GM12878 (cell line): ENCODE results near the gene EBLN2. TPM values are rescaled to one million over a fixed set of nuclear protein-coding genes. Genes with fewer than 3 reads are reported as not detected.
A peak's percentile ranks its signal among the peaks of the same experiment; 100 is the strongest.

Experiments used
- ATAC-seq: fragments of 200-7000 bp; cut with Tn5 transposase; 3 replicates; pipeline ENCODE4 v1.9.1; 2020; ENCODE audit warnings: mild to moderate bottlenecking, moderate library complexity
- BruUV-seq: library from RNA; stranded (reverse); fragments of 400-500 nt; replicated peaks from 2 replicates; lab custom pipeline; 2021; lab: Mats Ljungman, UMichigan
- CTCF ChIA-PET: fragments of 300-600 bp; sonication (Branson Sonifier 250); formaldehyde crosslinking; extraction: SDS; loops from one replicate; lab custom pipeline; 2021; ENCODE audit warnings: inconsistent platforms; lab: Yijun Ruan, JAX
- POLR2A ChIA-PET: fragments of 350-600 bp; formaldehyde crosslinking; extraction: SDS; loops from one replicate; lab custom pipeline; 2021; ENCODE audit warnings: inconsistent platforms; lab: Charles Lee
- RAD21 ChIA-PET: fragments of 300-600 bp; sonication (Branson Sonifier 250); formaldehyde crosslinking; loops from one replicate; lab custom pipeline; 2023; ENCODE audit warnings: antibody characterized with exemption; ENCODE audit not compliant: unreplicated experiment; lab: Charles Lee
- SMC1A ChIA-PET: fragments of 300-600 bp; sonication (Branson Sonifier 250); formaldehyde crosslinking; loops from one replicate; lab custom pipeline; 2023; ENCODE audit not compliant: unreplicated experiment, uncharacterized antibody; lab: Charles Lee
- DNase-seq: peaks from one replicate; pipeline ENCODE4 v3.0.0-alpha.2; 2011; ENCODE audit warnings: low read depth, low spot score
- FAIRE-seq: peaks from 3 replicates; lab custom pipeline; 2011; peaks lifted over from hg19 to GRCh38; lab: Jason Lieb, UNC
- H2AFZ ChIP-seq: 2 replicates; pipeline ENCODE4 v1.6.0; 2011; ENCODE audit warnings: low read depth, low read length, control low read depth; ENCODE audit not compliant: control insufficient read depth
- H3K27ac ChIP-seq: 2 replicates; pipeline ENCODE4 v1.5.1; 2011; ENCODE audit warnings: control low read depth; ENCODE audit not compliant: control insufficient read depth, insufficient read depth
- H3K27me3 ChIP-seq, 2 experiments: replicated peaks in 1 of 2; 2 replicates each; pipeline versions ENCODE4 v1.6.0 to v1.6.1; 2011; ENCODE audit warnings: low read length in 1 of 2; ENCODE audit not compliant: control insufficient read depth in 2 of 2, insufficient read depth in 2 of 2
- H3K36me3 ChIP-seq, 2 experiments: 2 replicates each; pipeline ENCODE4 v1.5.1; 2011; ENCODE audit warnings: low read length in 1 of 2; ENCODE audit not compliant: control insufficient read depth in 2 of 2, insufficient read depth in 2 of 2
- H3K4me1 ChIP-seq: 2 replicates; pipeline ENCODE4 v1.6.1; 2011; ENCODE audit warnings: mild to moderate bottlenecking, low read length, moderate library complexity, mixed read lengths; ENCODE audit not compliant: control insufficient read depth, insufficient read depth
- H3K4me2 ChIP-seq: 2 replicates; pipeline ENCODE4 v1.6.0; 2011; ENCODE audit warnings: control low read depth; ENCODE audit not compliant: control insufficient read depth, insufficient read depth
- H3K4me3 ChIP-seq: fragments of 200-600 bp; sonication (generic); 2 replicates; pipeline ENCODE4 v1.5.1; 2016
- H3K79me2 ChIP-seq: 2 replicates; pipeline ENCODE4 v1.6.0; 2011; ENCODE audit warnings: low read length; ENCODE audit not compliant: control insufficient read depth, insufficient read depth
- H3K9ac ChIP-seq: 2 replicates; pipeline ENCODE4 v1.8.0; 2011; ENCODE audit warnings: low read length, control low read depth, mixed read lengths; ENCODE audit not compliant: control insufficient read depth, insufficient read depth
- H3K9me3 ChIP-seq: replicated peaks from 3 replicates; pipeline ENCODE4 v1.5.1; 2011; ENCODE audit warnings: mild to moderate bottlenecking, low read length; ENCODE audit not compliant: control insufficient read depth, insufficient read depth
- H4K20me1 ChIP-seq: 2 replicates; pipeline ENCODE4 v1.6.0; 2011; ENCODE audit not compliant: control insufficient read depth, insufficient read depth
- CBX5 ChIP-seq: sonication (generic); IDR thresholded peaks from 2 replicates; pipeline ENCODE4 v1.6.1; 2016; ENCODE audit warnings: low read depth, moderate library complexity, mild to moderate bottlenecking, inconsistent platforms
- CEBPZ ChIP-seq: fragments of 150-350 bp; IDR thresholded peaks from 2 replicates; pipeline ENCODE4 v1.6.1; 2016; ENCODE audit warnings: low read depth, low read length
- CUX1 ChIP-seq: IDR thresholded peaks from 2 replicates; pipeline ENCODE4 v1.6.1; 2012; ENCODE audit warnings: improper control_type of control experiment, low read depth, low read length; ENCODE audit not compliant: insufficient replicate concordance
- DPF2 ChIP-seq: fragments of 450-650 bp; IDR thresholded peaks from 2 replicates; pipeline ENCODE4 v1.6.1; 2017; ENCODE audit warnings: mild to moderate bottlenecking
- FOXM1 ChIP-seq: IDR thresholded peaks from 2 replicates; pipeline ENCODE4 v1.6.1; 2012; ENCODE audit warnings: low read depth, mild to moderate bottlenecking, inconsistent platforms, low read length, moderate library complexity
- HDAC6 ChIP-seq: fragments of 200-600 bp; sonication (generic); IDR thresholded peaks from one replicate; pipeline ENCODE4 v1.8.0; 2017; ENCODE audit warnings: antibody characterized with exemption; ENCODE audit not compliant: unreplicated experiment
- JUND ChIP-seq: IDR thresholded peaks from 2 replicates; pipeline ENCODE4 v1.6.1; 2012; ENCODE audit warnings: low read depth, mild to moderate bottlenecking, low read length, improper control_type of control experiment, moderate library complexity
- KAT2A ChIP-seq: conservative IDR thresholded peaks from 2 replicates; pipeline ENCODE4 v1.6.1; 2011; ENCODE audit warnings: low read depth, low read length; ENCODE audit not compliant: control insufficient read depth
- MYC ChIP-seq: IDR thresholded peaks from 2 replicates; pipeline ENCODE4 v1.6.1; 2011; ENCODE audit warnings: mild to moderate bottlenecking, low read length, moderate library complexity, inconsistent platforms; ENCODE audit not compliant: insufficient read depth, insufficient replicate concordance, insufficient read length, severe bottlenecking
- PAX5 ChIP-seq: IDR thresholded peaks from 2 replicates; pipeline ENCODE4 v1.6.1; 2011; ENCODE audit warnings: low read depth, low read length, borderline replicate concordance
- POLR2A ChIP-seq: IDR thresholded peaks from 2 replicates; pipeline ENCODE4 v1.6.1; 2011; ENCODE audit warnings: low read depth, mild to moderate bottlenecking, low read length
- POLR2AphosphoS5 ChIP-seq: IDR thresholded peaks from 2 replicates; pipeline ENCODE4 v1.6.1; 2011; ENCODE audit warnings: mild to moderate bottlenecking, low read length, inconsistent platforms
- RAD21 ChIP-seq: IDR thresholded peaks from 2 replicates; pipeline ENCODE4 v1.6.1; 2011; ENCODE audit warnings: mild to moderate bottlenecking, low read depth, low read length, moderate library complexity; ENCODE audit not compliant: insufficient read depth
- RFX5 ChIP-seq: IDR thresholded peaks from 2 replicates; pipeline ENCODE4 v1.6.1; 2011; ENCODE audit warnings: low read depth, low read length, improper control_type of control experiment
- ZNF274 ChIP-seq: IDR thresholded peaks from one replicate; pipeline ENCODE4 v1.8.0; 2011; ENCODE audit not compliant: insufficient read length, insufficient read depth
- WGBS: methylation state at CpG from one replicate; pipeline ENCODE4 v1.1.6; 2016; ENCODE audit warnings: low lambda C conversion rate; ENCODE audit not compliant: insufficient replicate concordance, insufficient coverage; ENCODE audit errors: missing lambda C conversion rate; 5-methylcytosine and 5-hydroxymethylcytosine counted together
- in situ Hi-C: fragments of 300-500 bp; cut with MboI; formaldehyde crosslinking; loops from 9 replicates; pipeline ENCODE4 v1.14.3; 2018; ENCODE audit warnings: mixed read lengths
- intact Hi-C: fragments of 100-400 bp; cut with micrococcal nuclease; formaldehyde crosslinking; loops from one replicate; pipeline ENCODE4 v1.14.2; 2022; ENCODE audit not compliant: unreplicated experiment
- polyA plus RNA-seq, 11 experiments: library from polyadenylated mRNA; depleted of rRNA in 4 of 11; unstranded in 6 of 11; stranded (reverse) in 5 of 11; fragments of >200 nt; fragmentation: Nextera tagmentation in 4 of 11; fragmentation: Illumina TruSeq in 1 of 11; extraction: Ambion mirVana in 4 of 11; extraction: Trizol in 1 of 11; gene quantifications; 1 replicate in 1 of 11; 2 replicates in 10 of 11; pipeline versions ENCODE4 v1.2.1 to v1.2.3, GENCODE V29; 2011 to 2016; ENCODE audit warnings: inconsistent platforms in 2 of 11, missing spikeins in 2 of 11, low read depth in 1 of 11
- total RNA-seq, 4 experiments: library from RNA; depleted of rRNA in 3 of 4; stranded (reverse); fragments of >200 nt in 3 of 4; fragmentation: Illumina TruSeq in 1 of 4; extraction: Trizol in 1 of 4; gene quantifications; 2 replicates each; pipeline versions ENCODE4 v1.2.1 to v1.2.3, GENCODE V29; 2013 to 2021

Gene EBLN2
- total and polyA plus RNA-seq, 10 of the 15 experiments (the other 5 are each of a cell fraction or from before 2014, with no cell fraction given), result 0.84 to 6.8 (median 3.6) TPM

GRCh38 chr3:73110530-73110929 is 49.1 kb downstream of the EBLN2 start:
- ChIA-PET CTCF (interaction anchor here (1.4 kb wide), 1 partner anchor 391 kb away, joined by 3 read pairs; no protein-coding TSS in a partner anchor), POLR2A (no interaction called here), SMC1A (no interaction called here), RAD21 (no interaction called here)
- FAIRE-seq (peak; percentile 100), DNase-seq (no peak), ATAC-seq (no peak)
- in situ Hi-C loops (no loop called here), intact Hi-C loops (no loop called here)
- Histone ChIP-seq H4K20me1 (no peaks in the 10 kb centered on the region), H3K4me1 (no peaks in the 10 kb centered on the region), H3K27me3 (0 out of 4 replicates have a peak, but pooled peaks cover 0 to 1% of the 10 kb centered on the region in 2 experiments), H2AFZ (no peak overlapping the region), H3K79me2 (no peaks in the 10 kb centered on the region), H3K4me3 (no peak overlapping the region), H3K27ac (no peak overlapping the region), H3K9me3 (no peaks in the 10 kb centered on the region), H3K4me2 (no peak overlapping the region), H3K36me3 (no peaks in the 10 kb centered on the region), H3K9ac (no peak overlapping the region)
- WGBS, result 48% methylated on average over 20 of the region's 20 CpGs
- no TSS peak for BruUV-seq
- TF ChIP-seq CBX5, result no peak
- no peak for TF ChIP-seq MYC
- TF ChIP-seq POLR2AphosphoS5, result no peak
- TF ChIP-seq KAT2A, result no peak
- TF ChIP-seq JUND, result no peak
- TF ChIP-seq FOXM1, result no peak
- no peak for TF ChIP-seq ZNF274
- TF ChIP-seq CUX1, result no peak
- no peak for TF ChIP-seq PAX5
- no peak for TF ChIP-seq RFX5
- TF ChIP-seq DPF2, result no peak
- no peak for TF ChIP-seq RAD21
- TF ChIP-seq CEBPZ, result no peak
- no peak for TF ChIP-seq POLR2A
- no peak for TF ChIP-seq HDAC6
